Measurements from ENCODE around the gene HOXB7.

- TF ChIP-seq DNMT1 (CRISPR knock-in tag; IDR thresholded peaks at IDR 0.05) (no peak), EZH2 (conservative IDR thresholded peaks at IDR 0.05; ENCODE audit: low read depth, low read length) (no peak), ATF7 (IDR thresholded peaks at IDR 0.05) (no peak), ATF7 (CRISPR knock-in tag; IDR thresholded peaks at IDR 0.05) (no peak), EP300 (IDR thresholded peaks at IDR 0.05; ENCODE audit: low read depth in 2 of 2, low read length in 2 of 2) (no peak), EP300 (CRISPR knock-in tag; IDR thresholded peaks at IDR 0.05; ENCODE audit: borderline replicate concordance) (no peak), SP1 (IDR thresholded peaks at IDR 0.05) (no peak), SP1 (CRISPR knock-in tag; IDR thresholded peaks at IDR 0.05) (no peak), ELF4 (CRISPR knock-in tag; IDR thresholded peaks at IDR 0.05; ENCODE audit: borderline replicate concordance) (no peak), CHD2 (IDR thresholded peaks at IDR 0.05; ENCODE audit: low read depth, low read length) (no peak), MXD3 (CRISPR knock-in tag; IDR thresholded peaks at IDR 0.05) (no peak), ZFP37 (CRISPR knock-in tag; IDR thresholded peaks at IDR 0.05; ENCODE audit: borderline replicate concordance) (no peak), ZNF605 (CRISPR knock-in tag; IDR thresholded peaks at IDR 0.05) (no peak), MYNN (CRISPR knock-in tag; IDR thresholded peaks at IDR 0.05; ENCODE audit: low read depth) (no peak)
- TF ChIP-seq, protein P1, sequence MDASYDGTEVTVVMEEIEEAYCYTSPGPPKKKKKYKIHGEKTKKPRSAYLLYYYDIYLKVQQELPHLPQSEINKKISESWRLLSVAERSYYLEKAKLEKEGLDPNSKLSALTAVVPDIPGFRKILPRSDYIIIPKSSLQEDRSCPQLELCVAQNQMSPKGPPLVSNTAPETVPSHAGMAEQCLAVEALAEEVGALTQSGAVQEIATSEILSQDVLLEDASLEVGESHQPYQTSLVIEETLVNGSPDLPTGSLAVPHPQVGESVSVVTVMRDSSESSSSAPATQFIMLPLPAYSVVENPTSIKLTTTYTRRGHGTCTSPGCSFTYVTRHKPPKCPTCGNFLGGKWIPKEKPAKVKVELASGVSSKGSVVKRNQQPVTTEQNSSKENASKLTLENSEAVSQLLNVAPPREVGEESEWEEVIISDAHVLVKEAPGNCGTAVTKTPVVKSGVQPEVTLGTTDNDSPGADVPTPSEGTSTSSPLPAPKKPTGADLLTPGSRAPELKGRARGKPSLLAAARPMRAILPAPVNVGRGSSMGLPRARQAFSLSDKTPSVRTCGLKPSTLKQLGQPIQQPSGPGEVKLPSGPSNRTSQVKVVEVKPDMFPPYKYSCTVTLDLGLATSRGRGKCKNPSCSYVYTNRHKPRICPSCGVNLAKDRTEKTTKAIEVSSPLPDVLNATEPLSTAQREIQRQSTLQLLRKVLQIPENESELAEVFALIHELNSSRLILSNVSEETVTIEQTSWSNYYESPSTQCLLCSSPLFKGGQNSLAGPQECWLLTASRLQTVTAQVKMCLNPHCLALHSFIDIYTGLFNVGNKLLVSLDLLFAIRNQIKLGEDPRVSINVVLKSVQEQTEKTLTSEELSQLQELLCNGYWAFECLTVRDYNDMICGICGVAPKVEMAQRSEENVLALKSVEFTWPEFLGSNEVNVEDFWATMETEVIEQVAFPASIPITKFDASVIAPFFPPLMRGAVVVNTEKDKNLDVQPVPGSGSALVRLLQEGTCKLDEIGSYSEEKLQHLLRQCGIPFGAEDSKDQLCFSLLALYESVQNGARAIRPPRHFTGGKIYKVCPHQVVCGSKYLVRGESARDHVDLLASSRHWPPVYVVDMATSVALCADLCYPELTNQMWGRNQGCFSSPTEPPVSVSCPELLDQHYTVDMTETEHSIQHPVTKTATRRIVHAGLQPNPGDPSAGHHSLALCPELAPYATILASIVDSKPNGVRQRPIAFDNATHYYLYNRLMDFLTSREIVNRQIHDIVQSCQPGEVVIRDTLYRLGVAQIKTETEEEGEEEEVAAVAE (CRISPR knock-in tag; IDR thresholded peaks at IDR 0.05; ENCODE audit: borderline replicate concordance), result no peak
Measured at GRCh38 chr17:48569240-48569582, 41.6 kb downstream of the HOXB7 start.

Measured in HepG2 (cell line).